HEK293T (cell line): ENCODE results near the gene RPGR.

ENCODE experiments used
- ARNT ChIP-seq: fragments of 450-650 bp; IDR thresholded peaks from 2 replicates; pipeline ENCODE4 v1.6.1; 2017; ENCODE audit warnings: mild to moderate bottlenecking
- BHLHE40 ChIP-seq: fragments of 450-650 bp; IDR thresholded peaks from 2 replicates; pipeline ENCODE4 v1.6.1; 2016; ENCODE audit warnings: mild to moderate bottlenecking, moderate library complexity, borderline replicate concordance
- ELF4 ChIP-seq: fragments of 450-650 bp; IDR thresholded peaks from 2 replicates; pipeline ENCODE4 v1.6.1; 2017; ENCODE audit warnings: antibody characterized with exemption
- FOXA1 ChIP-seq: fragments of 450-650 bp; IDR thresholded peaks from 2 replicates; pipeline ENCODE4 v1.6.1; 2016; ENCODE audit warnings: mild to moderate bottlenecking
- HDGF ChIP-seq: fragments of 450-650 bp; IDR thresholded peaks from 2 replicates; pipeline ENCODE4 v1.6.1; 2017; ENCODE audit warnings: antibody characterized with exemption, borderline replicate concordance
- NFRKB ChIP-seq: fragments of 450-650 bp; IDR thresholded peaks from 2 replicates; pipeline ENCODE4 v1.6.1; 2016; ENCODE audit warnings: mild to moderate bottlenecking, moderate library complexity
- PKNOX1 ChIP-seq: fragments of 450-650 bp; IDR thresholded peaks from 2 replicates; pipeline ENCODE4 v1.6.1; 2016
- SP1 ChIP-seq: fragments of 450-650 bp; IDR thresholded peaks from 2 replicates; pipeline ENCODE4 v1.6.1; 2017
- SUZ12 ChIP-seq: fragments of 450-650 bp; IDR thresholded peaks from 2 replicates; pipeline ENCODE4 v1.6.1; 2016; ENCODE audit warnings: mild to moderate bottlenecking
- TARDBP ChIP-seq: fragments of 450-650 bp; IDR thresholded peaks from 2 replicates; pipeline ENCODE4 v1.6.1; 2016
- ZNF384 ChIP-seq: fragments of 450-650 bp; IDR thresholded peaks from 2 replicates; pipeline ENCODE4 v1.6.1; 2016

- no peak for TF ChIP-seq FOXA1
- no peak for TF ChIP-seq SUZ12
- TF ChIP-seq BHLHE40, result no peak
- no peak for TF ChIP-seq ELF4
- no peak for TF ChIP-seq PKNOX1
- TF ChIP-seq ZNF384, result no peak
- no peak for TF ChIP-seq ARNT
- no peak for TF ChIP-seq SP1
- TF ChIP-seq TARDBP, result no peak
- no peak for TF ChIP-seq NFRKB
- no peak for TF ChIP-seq HDGF
Observed at GRCh38 chrX:38318196-38318595, 9.1 kb downstream of the RPGR start.
